Measurements from ENCODE around the gene ABCA2. TPM values are rescaled to one million over a fixed set of nuclear protein-coding genes. Genes with fewer than 3 reads are reported as not detected.

Gene ABCA2
- total RNA-seq, 2 experiments from 2014 or later = 4.2 to 4.9 TPM

DNA sequence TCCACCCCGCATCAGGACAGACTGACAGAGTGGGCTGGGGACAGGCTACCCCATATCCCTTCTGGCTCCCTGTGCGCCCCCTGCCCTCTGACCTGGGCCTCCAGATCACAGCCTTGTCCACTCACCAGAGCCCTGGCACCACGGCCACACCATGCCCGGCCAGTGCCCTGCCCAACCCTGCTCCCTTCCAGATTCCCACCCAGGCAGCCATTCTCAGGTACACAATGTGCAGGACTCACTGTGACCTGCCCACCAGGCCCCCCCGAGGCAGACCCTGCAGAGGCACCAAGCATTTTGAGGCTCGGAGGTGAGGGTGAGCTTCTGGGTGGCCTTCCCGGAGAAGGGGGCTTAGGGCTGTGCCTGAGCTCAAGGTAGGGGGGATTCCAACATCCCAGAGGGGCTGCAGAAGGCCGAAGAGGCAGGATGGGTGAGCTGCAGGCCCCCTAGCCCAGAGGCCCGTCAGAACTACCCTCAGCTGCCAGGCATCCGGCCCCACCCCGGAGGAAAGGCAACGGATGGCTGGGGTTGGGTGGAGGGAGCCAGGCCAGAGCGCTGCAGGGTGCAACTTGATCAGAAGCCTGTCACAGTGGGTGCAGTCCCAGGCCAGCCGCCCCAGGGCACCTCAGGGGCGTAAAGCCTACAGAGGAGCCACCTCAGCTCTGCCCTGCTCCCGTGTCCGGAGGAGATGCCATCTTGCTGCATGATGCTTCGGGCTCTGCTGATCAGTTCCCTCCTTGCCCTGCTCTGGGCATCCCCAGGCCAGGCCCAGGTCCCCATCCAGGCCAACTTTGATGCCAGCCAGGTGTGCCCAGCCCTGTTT, 45.6 kb downstream of the ABCA2 start, which contains the start of gene LCNL1:
Gene LCNL1 (plus strand): TSS at position 762 of the 820 bp plus-strand sequence. CDS start 594 bp downstream, outside the sequence.
- Mint-ChIP-seq H3K4me1 (no peaks in the 10 kb centered on the region), H3K27ac (no peak within 1 kb of the TSS), H3K4me3 (no peak within 1 kb of the TSS), H3K36me3 (no peaks in the 10 kb centered on the region), H3K27me3 (peaks cover 24% of the 10 kb centered on the region), H3K9me3 (no peaks in the 10 kb centered on the region)
- no peak for DNase-seq

DNA sequence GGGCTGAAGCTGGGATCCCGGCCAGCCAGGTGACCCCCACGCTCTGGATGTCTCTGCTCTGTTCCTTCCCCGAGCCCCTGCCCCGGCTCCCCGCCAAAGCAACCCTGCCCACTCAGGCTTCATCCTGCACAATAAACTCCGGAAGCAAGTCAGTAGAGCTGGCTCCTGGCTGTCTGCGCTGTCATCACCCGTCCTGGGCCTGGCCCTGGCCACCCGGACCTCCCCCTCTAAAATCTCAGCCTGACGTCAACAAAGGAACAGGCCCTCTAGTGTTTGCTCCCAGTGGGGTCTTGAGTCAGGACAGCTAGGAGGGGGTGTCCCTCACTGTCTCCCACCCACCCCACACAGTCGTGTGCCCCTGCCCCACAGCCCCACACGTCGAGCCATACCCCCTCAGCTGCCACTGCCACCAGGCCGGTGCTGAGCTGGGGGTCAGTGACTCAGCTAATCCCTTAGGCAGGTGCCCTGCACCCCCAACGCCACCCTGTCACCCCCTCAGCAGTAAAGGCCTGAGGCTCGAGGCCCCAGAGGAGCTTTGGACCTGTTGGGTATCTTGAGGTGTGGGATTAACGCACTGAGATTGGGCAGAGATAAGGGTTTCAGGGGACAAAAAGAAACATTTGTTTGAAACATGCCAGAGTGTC, 46.3 kb downstream of the ABCA2 start:
- DNase-seq = no peak
- no peaks in the 10 kb centered on the region for H3K4me1 Mint-ChIP-seq
- H3K27ac Mint-ChIP-seq = no peak overlapping the region
- H3K9me3 Mint-ChIP-seq = no peaks in the 10 kb centered on the region
- H3K4me3 Mint-ChIP-seq = no peak overlapping the region
- no peaks in the 10 kb centered on the region for H3K36me3 Mint-ChIP-seq
- peaks cover 24% of the 10 kb centered on the region for H3K27me3 Mint-ChIP-seq

DNA sequence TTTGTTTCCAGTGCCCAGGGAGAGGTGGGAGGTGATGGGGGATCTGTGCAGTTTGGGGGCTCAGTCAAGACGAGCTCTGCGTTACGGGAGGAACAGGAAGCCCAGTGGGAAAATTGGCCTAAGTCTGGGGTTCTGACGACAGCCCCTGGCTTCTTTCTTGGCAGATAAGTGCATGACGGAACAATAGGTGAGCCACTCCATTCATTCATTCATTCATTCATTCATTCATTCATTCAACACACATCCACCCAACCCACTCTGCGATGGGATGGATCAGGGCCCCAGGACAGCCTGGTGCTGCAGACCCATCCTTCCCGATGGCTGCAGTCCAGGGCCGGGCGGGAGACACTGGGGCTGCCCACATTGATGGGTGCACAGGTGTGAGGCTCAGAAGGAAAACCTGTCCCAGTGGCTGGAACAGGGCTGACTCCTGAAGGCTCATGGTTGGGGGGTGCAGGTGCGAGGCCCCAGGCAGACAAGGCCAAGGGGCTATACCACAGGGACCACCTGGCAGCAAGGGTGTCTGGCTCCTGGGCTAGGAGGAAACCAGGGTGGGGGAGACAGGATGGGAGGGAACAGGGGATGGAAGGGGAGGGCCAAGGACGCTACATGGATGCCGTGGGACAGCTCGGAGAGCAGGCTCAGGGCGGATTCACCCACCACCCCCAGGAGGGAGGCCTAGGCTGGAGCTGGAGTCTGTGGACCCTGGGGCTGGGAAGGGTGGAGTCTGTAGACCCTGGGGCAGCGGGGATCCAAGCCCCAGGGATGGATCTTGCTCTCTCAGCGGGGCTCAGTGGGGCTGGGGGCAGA, 47.2 kb downstream of the ABCA2 start:
- Mint-ChIP-seq H3K36me3 (no peaks in the 10 kb centered on the region), H3K4me1 (peaks cover 5% of the 10 kb centered on the region), H3K9me3 (no peaks in the 10 kb centered on the region), H3K4me3 (no peak overlapping the region), H3K27me3 (peaks cover 22% of the 10 kb centered on the region), H3K27ac (no peak overlapping the region)
- DNase-seq = no peak

GRCh38 chr9:136979769-136980587, 48.1 kb downstream of the ABCA2 start:
- peaks cover 10% of the 10 kb centered on the region for H3K4me1 Mint-ChIP-seq
- no peak overlapping the region for H3K27ac Mint-ChIP-seq
- no peaks in the 10 kb centered on the region for H3K36me3 Mint-ChIP-seq
- no peak for DNase-seq
- no peaks in the 10 kb centered on the region for H3K9me3 Mint-ChIP-seq
- no peak overlapping the region for H3K4me3 Mint-ChIP-seq
- H3K27me3 Mint-ChIP-seq = peaks cover 19% of the 10 kb centered on the region

- peaks cover 13% of the 10 kb centered on the region for H3K27me3 Mint-ChIP-seq
- DNase-seq = no peak
- H3K36me3 Mint-ChIP-seq = no peaks in the 10 kb centered on the region
- H3K9me3 Mint-ChIP-seq = no peaks in the 10 kb centered on the region
- peaks cover 10% of the 10 kb centered on the region for H3K4me1 Mint-ChIP-seq
- no peak overlapping the region for H3K27ac Mint-ChIP-seq
- H3K4me3 Mint-ChIP-seq = no peak overlapping the region
Measured at GRCh38 chr9:136978865-136979544, 49.0 kb downstream of the ABCA2 start.

DNA sequence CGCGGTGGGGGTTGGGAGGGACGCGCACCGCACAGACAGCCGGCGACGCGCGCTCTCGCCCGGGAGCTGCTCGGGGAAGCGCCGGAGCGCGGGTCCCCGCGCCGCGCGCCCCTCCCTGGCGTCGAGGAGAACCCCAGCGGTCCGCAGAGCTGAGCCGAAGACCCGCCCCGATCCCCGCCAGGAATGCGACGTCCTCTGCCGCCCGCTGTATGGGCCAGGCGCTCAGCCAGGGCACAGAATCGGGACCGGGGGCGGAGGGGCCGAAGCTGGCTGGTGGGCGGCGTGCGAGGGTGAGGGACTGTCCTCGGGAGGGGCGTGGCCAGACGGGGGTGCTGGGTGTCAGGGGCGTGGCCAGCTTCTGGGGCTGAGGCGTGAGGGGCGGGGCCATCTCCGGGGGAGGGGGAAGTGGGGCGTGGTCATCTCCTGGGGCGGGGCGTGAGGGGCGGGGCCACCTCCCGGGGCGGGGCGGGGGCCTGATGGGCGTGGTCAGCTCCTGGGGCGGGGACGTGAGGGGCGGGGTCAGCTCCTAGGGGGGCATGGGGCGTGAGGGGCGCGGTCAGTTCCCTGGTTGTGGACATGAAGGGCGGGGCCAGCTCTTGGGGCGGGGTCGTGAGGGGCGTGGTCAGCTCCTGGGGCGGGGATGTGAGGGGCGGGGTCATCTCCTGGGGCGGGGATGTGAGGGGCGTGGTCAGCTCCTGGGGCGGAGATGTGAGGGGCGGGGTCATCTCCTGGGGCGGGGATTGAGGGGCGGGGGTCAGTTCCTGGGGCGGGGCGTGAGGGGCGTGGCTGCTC, 49.8 kb downstream of the ABCA2 start:
- no peak overlapping the region for H3K27ac Mint-ChIP-seq
- H3K4me1 Mint-ChIP-seq = peaks cover 10% of the 10 kb centered on the region
- H3K9me3 Mint-ChIP-seq = no peaks in the 10 kb centered on the region
- H3K27me3 Mint-ChIP-seq = peaks cover 8% of the 10 kb centered on the region
- DNase-seq = peak; percentile 73
- no peaks in the 10 kb centered on the region for H3K36me3 Mint-ChIP-seq
- no peak overlapping the region for H3K4me3 Mint-ChIP-seq

- no peaks in the 10 kb centered on the region for H3K36me3 Mint-ChIP-seq
- peaks cover 3% of the 10 kb centered on the region for H3K27me3 Mint-ChIP-seq
- DNase-seq = no peak
- H3K9me3 Mint-ChIP-seq = no peaks in the 10 kb centered on the region
- H3K4me3 Mint-ChIP-seq = no peak overlapping the region
- peaks cover 10% of the 10 kb centered on the region for H3K4me1 Mint-ChIP-seq
- H3K27ac Mint-ChIP-seq = no peak overlapping the region
Measured at GRCh38 chr9:136977649-136978072, 50.4 kb downstream of the ABCA2 start.

DNA sequence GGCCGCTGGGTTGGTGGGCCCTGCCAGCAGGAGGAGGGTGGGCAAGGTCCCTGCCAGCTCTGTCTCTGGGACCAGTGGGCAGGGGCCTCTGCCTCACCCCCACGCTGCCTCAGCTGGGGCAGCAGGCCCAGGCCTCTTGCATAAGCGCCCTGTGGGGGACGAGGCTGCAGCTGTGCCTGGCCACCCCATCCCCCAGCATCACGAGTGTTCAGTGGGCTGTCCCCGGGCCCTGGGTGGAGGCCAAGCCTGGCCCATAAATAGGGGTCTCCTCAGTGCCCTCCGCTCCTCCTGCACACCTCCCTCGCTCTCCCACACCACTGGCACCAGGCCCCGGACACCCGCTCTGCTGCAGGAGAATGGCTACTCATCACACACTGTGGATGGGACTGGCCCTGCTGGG, 50.8 kb downstream of the ABCA2 start, which contains the start of gene PTGDS:
Gene PTGDS (plus strand): TSS at position 282 of the 400 bp plus-strand sequence. CDS start 75 bp downstream, at position 357.
- H3K4me1 Mint-ChIP-seq = peaks cover 10% of the 10 kb centered on the region
- no peak within 1 kb of the TSS for H3K4me3 Mint-ChIP-seq
- no peaks in the 10 kb centered on the region for H3K36me3 Mint-ChIP-seq
- no peak within 1 kb of the TSS for H3K27ac Mint-ChIP-seq
- no peak for DNase-seq
- H3K27me3 Mint-ChIP-seq = peaks cover 3% of the 10 kb centered on the region
- H3K9me3 Mint-ChIP-seq = no peaks in the 10 kb centered on the region

- Mint-ChIP-seq H3K36me3 (no peaks in the 10 kb centered on the region), H3K4me3 (no peak overlapping the region), H3K27me3 (peaks cover 3% of the 10 kb centered on the region), H3K9me3 (no peaks in the 10 kb centered on the region), H3K27ac (no peak overlapping the region), H3K4me1 (peaks cover 10% of the 10 kb centered on the region)
- DNase-seq = peak; percentile 41
Measured at GRCh38 chr9:136975644-136976043, 52.4 kb downstream of the ABCA2 start.

- DNase-seq = no peak
- Mint-ChIP-seq H3K4me1 (peaks cover 10% of the 10 kb centered on the region), H3K9me3 (no peaks in the 10 kb centered on the region), H3K4me3 (no peak overlapping the region), H3K27ac (no peak overlapping the region), H3K27me3 (peaks cover 3% of the 10 kb centered on the region), H3K36me3 (no peaks in the 10 kb centered on the region)
Measured at GRCh38 chr9:136974817-136975535, 53.1 kb downstream of the ABCA2 start.

- H3K27ac Mint-ChIP-seq = no peak overlapping the region
- H3K4me3 Mint-ChIP-seq = no peak overlapping the region
- no peaks in the 10 kb centered on the region for H3K9me3 Mint-ChIP-seq
Measured at GRCh38 chr9:136973618-136974617, 54.1 kb downstream of the ABCA2 start.

GRCh38 chr9:136972743-136973142, 55.3 kb downstream of the ABCA2 start:
- no peaks in the 10 kb centered on the region for H3K9me3 Mint-ChIP-seq
- no peak overlapping the region for H3K4me3 Mint-ChIP-seq
- H3K27ac Mint-ChIP-seq = no peak overlapping the region
- H3K36me3 Mint-ChIP-seq = no peaks in the 10 kb centered on the region
- H3K27me3 Mint-ChIP-seq = peaks cover 3% of the 10 kb centered on the region
- H3K4me1 Mint-ChIP-seq = peaks cover 10% of the 10 kb centered on the region
- DNase-seq = no peak

More at GRCh38 chr9:136973618-136974617, 54.1 kb downstream of the ABCA2 start:
- DNase-seq = no peak
- no peaks in the 10 kb centered on the region for H3K36me3 Mint-ChIP-seq
- peaks cover 10% of the 10 kb centered on the region for H3K4me1 Mint-ChIP-seq
- H3K27me3 Mint-ChIP-seq = peaks cover 3% of the 10 kb centered on the region

Data from activated naive CD8-positive, alpha-beta T cell treated with anti-CD3 and anti-CD28 coated beads for 36 hours (primary cell).